Measurements from ENCODE around the gene AHNAK.

AHNAK gene

GRCh38 chr11:62493801-62494200 lies 52.8 kb downstream of the AHNAK start:
- no peak for DNase-seq

- DNase-seq = no peak
Measured at GRCh38 chr11:62492586-62492985, 54.0 kb downstream of the AHNAK start.

GRCh38 chr11:62491571-62492329 lies 54.9 kb downstream of the AHNAK start:
- no peak for DNase-seq

- DNase-seq = no peak
Measured at GRCh38 chr11:62489204-62489603, 57.4 kb downstream of the AHNAK start.

- DNase-seq = no peak
Measured at GRCh38 chr11:62487738-62488551, 58.7 kb downstream of the AHNAK start.

GRCh38 chr11:62487136-62487535 lies 59.5 kb downstream of the AHNAK start:
- DNase-seq = no peak

- DNase-seq = no peak
Measured at GRCh38 chr11:62484352-62484751, 62.3 kb downstream of the AHNAK start.

- DNase-seq = no peak
Measured at GRCh38 chr11:62482753-62483152, 63.9 kb downstream of the AHNAK start.

GRCh38 chr11:62479631-62480201 lies 66.9 kb downstream of the AHNAK start:
- no peak for DNase-seq

- DNase-seq = no peak
Measured at GRCh38 chr11:62477927-62478326, 68.7 kb downstream of the AHNAK start.

- DNase-seq = no peak
Measured at GRCh38 chr11:62472063-62472884, 74.3 kb downstream of the AHNAK start.

- DNase-seq = no peak
Measured at GRCh38 chr11:62471603-62472002, 75.0 kb downstream of the AHNAK start.

- DNase-seq = no peak
Measured at GRCh38 chr11:62468577-62468976, 78.0 kb downstream of the AHNAK start.

GRCh38 chr11:62466444-62466843 lies 80.2 kb downstream of the AHNAK start:
- no peak for DNase-seq

- no peak for DNase-seq
Measured at GRCh38 chr11:62464655-62465054, 82.0 kb downstream of the AHNAK start.

- DNase-seq = no peak
Measured at GRCh38 chr11:62463121-62463542, 83.5 kb downstream of the AHNAK start.

GRCh38 chr11:62462508-62462892 lies 84.1 kb downstream of the AHNAK start:
- no peak for DNase-seq

GRCh38 chr11:62461740-62462507 lies 84.7 kb downstream of the AHNAK start:
- DNase-seq = no peak

GRCh38 chr11:62459080-62459479 lies 87.5 kb downstream of the AHNAK start:
- DNase-seq = no peak

- DNase-seq = no peak
Measured at GRCh38 chr11:62458212-62459002, 88.2 kb downstream of the AHNAK start.

GRCh38 chr11:62457478-62457877 lies 89.1 kb downstream of the AHNAK start:
- no peak for DNase-seq

Data from central memory CD4-positive, alpha-beta T cell (primary cell).